OCI-LY1 (cell line): Measurements from ENCODE around the gene ETV6.
A peak's percentile ranks its signal among the peaks of the same experiment; 100 is the strongest.

ENCODE experiments used
- H2AFZ ChIP-seq: fragments of 200-600 bp; sonication (generic), shearing (Covaris generic); 2 replicates; pipeline ENCODE4 v1.6.0; 2014; ENCODE audit warnings: antibody characterized with exemption, mild to moderate bottlenecking, low read length
- H3F3A ChIP-seq: fragments of 200-600 bp; sonication (generic), shearing (Covaris generic); 2 replicates; pipeline ENCODE4 v1.6.0; 2014; ENCODE audit warnings: mild to moderate bottlenecking, antibody characterized with exemption, low read length, moderate library complexity; ENCODE audit not compliant: insufficient read depth
- H3K27ac ChIP-seq: fragments of 200-600 bp; sonication (generic); 2 replicates; pipeline ENCODE4 v1.5.1; 2014; ENCODE audit warnings: low read length, mixed run types, mild to moderate bottlenecking, low read depth; ENCODE audit not compliant: poor library complexity, severe bottlenecking
- H3K27me3 ChIP-seq: fragments of 200-600 bp; sonication (generic); 2 replicates; pipeline ENCODE4 v1.6.0; 2014; ENCODE audit warnings: antibody characterized with exemption, mild to moderate bottlenecking, low read length, moderate library complexity; ENCODE audit not compliant: insufficient read depth
- H3K36me3 ChIP-seq: fragments of 200-600 bp; sonication (generic); 2 replicates; pipeline ENCODE4 v1.6.1; 2014; ENCODE audit warnings: mild to moderate bottlenecking, antibody characterized with exemption, low read length, moderate library complexity, mixed read lengths; ENCODE audit not compliant: insufficient read depth
- H3K4me1 ChIP-seq: fragments of 200-600 bp; sonication (generic); 2 replicates; pipeline ENCODE4 v1.5.1; 2014; ENCODE audit warnings: mild to moderate bottlenecking, low read length, moderate library complexity; ENCODE audit not compliant: insufficient read depth, severe bottlenecking
- H3K4me2 ChIP-seq: fragments of 200-600 bp; sonication (generic), shearing (Covaris generic); 2 replicates; pipeline ENCODE4 v1.6.1; 2014; ENCODE audit warnings: low read length
- H3K4me3 ChIP-seq: fragments of 200-600 bp; sonication (generic); 2 replicates; pipeline ENCODE4 v1.5.1; 2014; ENCODE audit warnings: low read length, low read depth, mild to moderate bottlenecking, mixed read lengths; ENCODE audit not compliant: poor library complexity, severe bottlenecking
- H3K79me2 ChIP-seq: fragments of 200-600 bp; shearing (Covaris generic); 2 replicates; pipeline ENCODE4 v1.6.1; 2016; ENCODE audit warnings: mixed run types, low read length, mixed read lengths; ENCODE audit not compliant: insufficient read depth
- H3K9ac ChIP-seq: fragments of 200-600 bp; sonication (generic), shearing (Covaris generic); 2 replicates; pipeline ENCODE4 v1.6.1; 2014; ENCODE audit warnings: mild to moderate bottlenecking, low read length, mixed read lengths
- H3K9me2 ChIP-seq: fragments of 200-600 bp; sonication (generic), shearing (Covaris generic); 2 replicates; pipeline ENCODE4 v1.6.1; 2014; ENCODE audit warnings: low read depth, mild to moderate bottlenecking, low read length, mixed read lengths
- H3K9me3 ChIP-seq: fragments of 200-600 bp; shearing (Covaris generic); 2 replicates; pipeline ENCODE4 v1.6.1; 2014; ENCODE audit warnings: low read length, mixed read lengths
- H4K20me1 ChIP-seq: fragments of 200-600 bp; sonication (generic), shearing (Covaris generic); 2 replicates; pipeline ENCODE4 v1.6.0; 2016; ENCODE audit warnings: mild to moderate bottlenecking, low read length; ENCODE audit not compliant: insufficient read depth
- EZH2 ChIP-seq: fragments of 200-600 bp; sonication (generic), shearing (Covaris generic); IDR thresholded peaks from 2 replicates; pipeline ENCODE4 v1.8.0; 2017; ENCODE audit warnings: borderline replicate concordance, mixed run types, mild to moderate bottlenecking, antibody characterized with exemption, low read length, moderate library complexity, mixed read lengths
- TF ChIP-seq, protein P1 (sequence below): fragments of 200-600 bp; sonication (generic), shearing (Covaris generic); IDR thresholded peaks from 2 replicates; pipeline ENCODE4 v1.5.1; 2017; ENCODE audit warnings: mild to moderate bottlenecking, antibody characterized with exemption, low read length, moderate library complexity, mixed read lengths

The ETV6 gene

GRCh38 chr12:11922361-11922760 is 272.9 kb downstream of the ETV6 start:
- Histone ChIP-seq H3K9ac (no peak overlapping the region), H3K4me1 (peaks cover 12% of the 10 kb centered on the region), H3K27ac (no peak overlapping the region), H3K27me3 (no peaks in the 10 kb centered on the region), H3K36me3 (no peaks in the 10 kb centered on the region), H3K79me2 (no peaks in the 10 kb centered on the region), H3K9me2 (no peaks in the 10 kb centered on the region), H4K20me1 (no peaks in the 10 kb centered on the region), H3K4me3 (no peak overlapping the region), H3K9me3 (no peaks in the 10 kb centered on the region), H2AFZ (no peak overlapping the region), H3K4me2 (no peak overlapping the region), H3F3A (no peaks in the 10 kb centered on the region)
- TF ChIP-seq EZH2: no peak
- TF ChIP-seq, protein P1, sequence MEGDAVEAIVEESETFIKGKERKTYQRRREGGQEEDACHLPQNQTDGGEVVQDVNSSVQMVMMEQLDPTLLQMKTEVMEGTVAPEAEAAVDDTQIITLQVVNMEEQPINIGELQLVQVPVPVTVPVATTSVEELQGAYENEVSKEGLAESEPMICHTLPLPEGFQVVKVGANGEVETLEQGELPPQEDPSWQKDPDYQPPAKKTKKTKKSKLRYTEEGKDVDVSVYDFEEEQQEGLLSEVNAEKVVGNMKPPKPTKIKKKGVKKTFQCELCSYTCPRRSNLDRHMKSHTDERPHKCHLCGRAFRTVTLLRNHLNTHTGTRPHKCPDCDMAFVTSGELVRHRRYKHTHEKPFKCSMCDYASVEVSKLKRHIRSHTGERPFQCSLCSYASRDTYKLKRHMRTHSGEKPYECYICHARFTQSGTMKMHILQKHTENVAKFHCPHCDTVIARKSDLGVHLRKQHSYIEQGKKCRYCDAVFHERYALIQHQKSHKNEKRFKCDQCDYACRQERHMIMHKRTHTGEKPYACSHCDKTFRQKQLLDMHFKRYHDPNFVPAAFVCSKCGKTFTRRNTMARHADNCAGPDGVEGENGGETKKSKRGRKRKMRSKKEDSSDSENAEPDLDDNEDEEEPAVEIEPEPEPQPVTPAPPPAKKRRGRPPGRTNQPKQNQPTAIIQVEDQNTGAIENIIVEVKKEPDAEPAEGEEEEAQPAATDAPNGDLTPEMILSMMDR: no peak

- Histone ChIP-seq H3K9ac (no peak overlapping the region), H2AFZ (no peak overlapping the region; the same call in 1 of the 2 replicates), H3K4me3 (no peak overlapping the region), H3K9me3 (no peaks in the 10 kb centered on the region), H4K20me1 (no peaks in the 10 kb centered on the region), H3K4me1 (peaks cover 19% of the 10 kb centered on the region), H3K9me2 (no peaks in the 10 kb centered on the region), H3K79me2 (no peaks in the 10 kb centered on the region), H3K36me3 (no peaks in the 10 kb centered on the region), H3K27me3 (no peaks in the 10 kb centered on the region), H3F3A (no peaks in the 10 kb centered on the region), H3K4me2 (no peak overlapping the region), H3K27ac (no peak overlapping the region)
- no peak for TF ChIP-seq EZH2
- TF ChIP-seq, protein P1: no peak
Measured at GRCh38 chr12:11923067-11923466, 273.6 kb downstream of the ETV6 start.

DNA sequence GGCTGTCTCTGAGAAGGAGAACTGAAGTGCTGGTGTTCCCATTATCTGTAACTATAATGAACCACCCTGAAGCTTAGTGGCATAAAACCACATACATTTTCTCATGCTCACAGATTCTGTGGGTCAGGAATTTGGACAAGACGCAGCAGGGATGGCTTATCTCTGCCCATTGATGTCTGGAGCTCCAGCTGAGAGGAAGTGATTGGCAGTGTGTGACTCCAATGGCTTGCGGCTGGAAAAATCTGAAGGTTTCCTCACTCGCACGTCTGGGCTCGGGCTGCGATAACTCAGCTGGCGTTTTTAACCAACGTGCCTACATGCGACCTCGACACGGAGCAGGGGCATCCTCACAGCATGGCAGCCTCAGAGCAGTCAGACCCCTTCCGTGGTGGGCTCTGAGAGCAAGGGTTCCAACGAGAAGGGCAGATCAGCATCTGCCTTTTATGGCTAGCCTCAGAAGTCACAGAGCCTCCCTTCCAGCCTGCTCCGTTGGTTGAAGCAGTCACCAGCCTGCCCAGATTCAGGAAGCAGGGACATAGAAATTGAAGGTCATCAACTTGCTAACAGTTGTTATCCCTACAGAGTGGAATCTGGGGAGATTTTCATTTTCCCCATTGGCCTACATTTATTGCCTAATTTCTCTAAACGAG is 277.9 kb downstream of the ETV6 start:
- Histone ChIP-seq H3K4me3 (no peak overlapping the region), H3K27me3 (no peaks in the 10 kb centered on the region), H3K27ac (peak overlapping the region; percentile 42), H3K9ac (no peak overlapping the region; the same call in 1 of the 2 replicates), H3K79me2 (no peaks in the 10 kb centered on the region), H3K9me2 (no peaks in the 10 kb centered on the region), H3K36me3 (no peaks in the 10 kb centered on the region), H2AFZ (0 out of 2 replicates have a peak overlapping the region, but pooled peaks have one; percentile 3), H3F3A (no peaks in the 10 kb centered on the region), H4K20me1 (no peaks in the 10 kb centered on the region), H3K4me1 (peaks cover 27% of the 10 kb centered on the region), H3K4me2 (0 out of 2 replicates have a peak overlapping the region, but pooled peaks have one; percentile 5), H3K9me3 (no peaks in the 10 kb centered on the region)
- TF ChIP-seq, protein P1: no peak
- no peak for TF ChIP-seq EZH2
